Ecto neural progenitor cell (in vitro differentiated cells): Measurements from ENCODE around the gene PFKFB3.
"Not testable (repeated sequence)": the region's sequence is repeated elsewhere in the genome, so short reads cannot be mapped to it uniquely, and the experiment has no call there.

Source experiments
- DNase-seq: peaks from one replicate; pipeline ENCODE4 v3.0.0-alpha.2; 2018; ENCODE audit warnings: low spot score

PFKFB3 gene

DNA sequence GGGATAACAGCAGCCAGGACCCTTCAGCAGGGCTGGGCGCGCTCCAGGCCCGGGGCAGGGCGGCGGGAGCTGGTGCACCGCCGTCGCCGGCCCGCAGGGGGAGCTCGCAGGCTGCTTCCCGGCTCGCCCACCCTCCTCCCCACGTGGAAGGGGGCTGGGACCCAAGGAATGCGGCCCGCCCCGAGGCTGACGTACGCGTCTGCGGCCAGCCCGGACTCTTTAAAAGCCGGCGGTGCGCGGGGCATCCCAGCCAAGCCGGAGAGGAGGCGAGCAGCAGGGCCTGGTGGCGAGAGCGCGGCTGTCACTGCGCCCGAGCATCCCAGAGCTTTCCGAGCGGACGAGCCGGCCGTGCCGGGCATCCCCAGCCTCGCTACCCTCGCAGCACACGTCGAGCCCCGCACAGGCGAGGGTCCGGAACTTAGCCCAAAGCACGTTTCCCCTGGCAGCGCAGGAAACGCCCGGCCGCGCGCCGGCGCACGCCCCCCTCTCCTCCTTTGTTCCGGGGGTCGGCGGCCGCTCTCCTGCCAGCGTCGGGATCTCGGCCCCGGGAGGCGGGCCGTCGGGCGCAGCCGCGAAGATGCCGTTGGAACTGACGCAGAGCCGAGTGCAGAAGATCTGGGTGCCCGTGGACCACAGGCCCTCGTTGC lies at the start of gene PFKFB3:
TSS of gene PFKFB3 (plus strand) at position 249 of the 647 bp plus-strand sequence. CDS start at position 578, 329 bp downstream.
- peak; percentile 98 for DNase-seq

DNA sequence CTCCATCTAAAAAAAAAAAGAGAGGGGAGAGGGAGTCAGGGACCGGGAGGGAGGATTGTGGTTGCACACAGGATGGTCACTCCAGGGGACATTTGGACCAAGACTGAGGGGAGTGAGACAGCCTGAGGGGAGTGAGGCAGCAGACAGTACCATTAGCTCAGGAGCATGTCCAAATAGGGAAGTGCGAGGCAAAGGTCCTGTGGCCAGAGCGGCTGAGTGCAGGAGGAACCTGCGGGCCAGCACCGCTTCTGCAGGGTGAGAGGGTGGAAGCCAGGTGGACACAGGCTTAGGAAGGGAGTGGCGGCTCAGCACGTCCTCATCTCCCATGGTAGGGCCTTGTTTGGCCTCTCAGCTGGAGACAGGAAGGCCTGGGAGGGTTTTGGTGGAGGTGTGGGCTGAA lies 48.9 kb upstream of the PFKFB3 start:
- no peak for DNase-seq

DNA sequence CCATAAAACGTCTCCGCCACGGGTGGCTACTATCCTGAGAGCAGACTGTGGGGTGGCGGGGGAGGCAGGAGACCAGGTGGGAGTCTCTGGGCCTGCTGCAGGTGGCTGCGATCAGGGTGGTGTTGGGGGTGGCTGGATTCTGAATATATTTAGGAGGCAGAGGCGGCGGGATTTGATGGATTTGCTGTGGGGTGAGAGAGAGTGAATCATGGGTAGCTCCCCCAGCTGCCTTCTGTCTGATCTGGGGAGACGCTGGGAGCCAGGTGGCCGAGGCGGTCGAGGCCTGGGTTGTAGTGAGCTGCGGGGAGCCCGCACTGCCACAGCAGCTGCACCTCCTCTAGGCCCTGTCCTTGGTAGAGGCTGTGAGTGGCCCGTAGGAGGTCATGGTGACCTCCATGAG lies 48.2 kb upstream of the PFKFB3 start:
- no peak for DNase-seq

DNA sequence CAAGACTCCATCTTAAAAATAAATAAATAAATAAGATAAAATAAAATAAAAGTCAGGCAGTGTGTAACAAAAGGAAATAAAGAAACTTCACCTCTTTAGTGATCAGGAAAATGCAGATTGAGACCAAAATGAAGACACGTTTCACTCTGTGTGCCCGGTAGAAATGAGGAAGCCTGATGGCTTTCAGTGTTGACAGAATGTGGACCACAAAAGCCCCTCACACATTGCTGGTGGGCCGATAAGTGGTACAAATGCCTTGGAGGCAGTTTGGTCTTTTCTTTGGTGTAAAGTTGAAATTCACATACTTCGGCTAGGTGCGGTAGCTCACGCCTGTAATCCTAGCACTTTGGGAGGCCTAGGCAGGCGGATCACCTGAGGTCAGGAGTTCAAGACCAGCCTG lies 44.5 kb upstream of the PFKFB3 start:
- no peak for DNase-seq

DNA sequence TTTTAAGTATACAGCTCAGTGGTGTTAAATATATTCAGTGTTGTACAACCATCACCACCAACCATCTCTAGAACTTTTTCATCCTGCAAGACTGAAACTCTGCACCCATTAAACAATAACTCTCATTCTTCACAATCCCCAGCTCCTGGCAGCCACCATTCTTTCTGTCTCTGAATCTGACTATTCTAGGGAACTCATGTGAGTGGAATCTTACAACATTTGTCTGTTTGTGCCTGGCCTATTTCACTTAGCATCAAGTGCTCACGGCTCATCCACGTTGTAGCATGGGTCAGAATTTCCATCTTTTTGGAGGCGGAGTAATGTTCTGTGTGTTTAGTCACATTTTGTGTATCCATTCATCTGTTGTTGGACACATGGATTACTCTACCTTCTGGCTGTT lies 40.8 kb upstream of the PFKFB3 start:
- no peak for DNase-seq

DNA sequence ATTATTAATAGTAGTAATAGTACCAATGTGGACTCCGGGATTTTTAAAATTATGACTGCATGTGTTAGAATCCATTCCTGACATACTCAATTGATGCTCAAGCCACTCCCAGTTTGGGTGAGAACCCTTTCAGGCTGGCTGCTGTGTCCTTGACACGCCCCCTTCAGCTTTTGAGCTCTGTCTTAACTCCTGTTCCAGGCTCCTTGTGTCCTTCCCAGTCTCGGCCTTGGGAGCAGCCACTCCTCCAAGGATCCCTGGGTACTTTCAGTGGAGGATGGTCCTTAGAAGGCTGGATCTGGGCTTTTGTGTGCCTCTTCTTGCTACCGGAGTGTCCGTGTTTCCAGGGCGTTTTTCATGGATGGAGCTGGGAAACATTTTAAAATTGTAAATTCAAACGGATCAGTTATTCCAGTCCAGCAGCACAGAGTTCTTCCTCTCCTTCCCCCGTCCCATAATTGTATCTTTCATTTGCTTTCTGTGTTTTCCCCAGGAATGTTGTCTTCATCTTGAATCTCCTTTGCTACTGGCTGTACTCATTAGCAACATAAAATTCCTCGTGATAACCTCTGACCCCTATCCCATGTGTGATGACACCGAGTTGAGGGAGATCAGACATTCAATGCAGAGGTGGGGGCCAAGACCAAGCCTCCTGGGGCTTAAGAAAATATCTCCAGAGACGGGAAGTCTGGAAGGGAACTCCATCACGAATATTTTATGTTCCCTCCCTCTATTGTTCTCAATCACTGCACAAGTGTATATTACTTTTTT lies 40.0 kb upstream of the PFKFB3 start:
- DNase-seq: no peak

DNA sequence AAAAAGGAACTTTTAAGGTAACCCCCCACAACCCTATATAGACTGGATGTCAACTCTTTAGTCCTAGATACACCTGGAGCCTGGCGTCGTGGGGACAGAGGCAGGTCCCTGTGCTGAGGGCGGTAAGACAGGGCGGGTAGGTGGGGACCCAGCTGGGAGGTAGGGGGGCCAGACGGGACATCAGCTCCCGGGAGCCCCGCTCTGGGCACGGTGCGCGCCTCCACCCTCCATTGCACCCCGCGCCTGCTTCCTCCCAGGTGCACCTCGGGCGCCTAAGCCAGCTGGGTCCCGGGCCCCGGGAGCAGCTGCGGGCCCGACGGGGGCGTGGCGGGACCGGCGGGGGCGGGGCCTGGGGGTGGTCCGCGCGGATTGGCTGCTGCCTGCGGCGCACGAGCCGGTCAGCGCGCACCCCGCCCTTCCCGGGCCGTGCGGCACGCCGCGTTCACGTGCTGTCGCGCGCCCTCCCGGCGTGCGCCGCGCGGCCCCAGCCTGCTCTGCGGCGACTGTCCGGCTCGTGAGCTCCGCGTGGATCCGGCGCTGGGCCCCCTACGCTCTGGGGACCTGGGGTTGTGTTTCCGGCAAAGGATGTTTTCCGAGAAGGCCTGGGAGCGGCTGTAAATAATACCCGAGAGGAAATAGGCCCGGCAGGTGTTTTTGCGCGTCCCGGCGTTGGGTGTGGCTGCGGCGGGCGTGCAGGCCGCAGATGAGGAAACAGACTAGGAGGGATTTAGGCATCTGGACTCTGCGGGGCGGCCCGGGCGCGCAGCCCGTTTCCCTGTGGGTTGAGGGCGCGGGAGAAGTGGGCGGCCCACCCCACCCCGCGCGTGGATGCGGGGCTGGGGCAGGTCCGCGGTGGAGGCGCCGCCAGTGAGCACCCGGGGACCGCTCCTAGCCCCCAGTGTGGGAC lies 39.1 kb upstream of the PFKFB3 start:
- peak; percentile 80 for DNase-seq

DNA sequence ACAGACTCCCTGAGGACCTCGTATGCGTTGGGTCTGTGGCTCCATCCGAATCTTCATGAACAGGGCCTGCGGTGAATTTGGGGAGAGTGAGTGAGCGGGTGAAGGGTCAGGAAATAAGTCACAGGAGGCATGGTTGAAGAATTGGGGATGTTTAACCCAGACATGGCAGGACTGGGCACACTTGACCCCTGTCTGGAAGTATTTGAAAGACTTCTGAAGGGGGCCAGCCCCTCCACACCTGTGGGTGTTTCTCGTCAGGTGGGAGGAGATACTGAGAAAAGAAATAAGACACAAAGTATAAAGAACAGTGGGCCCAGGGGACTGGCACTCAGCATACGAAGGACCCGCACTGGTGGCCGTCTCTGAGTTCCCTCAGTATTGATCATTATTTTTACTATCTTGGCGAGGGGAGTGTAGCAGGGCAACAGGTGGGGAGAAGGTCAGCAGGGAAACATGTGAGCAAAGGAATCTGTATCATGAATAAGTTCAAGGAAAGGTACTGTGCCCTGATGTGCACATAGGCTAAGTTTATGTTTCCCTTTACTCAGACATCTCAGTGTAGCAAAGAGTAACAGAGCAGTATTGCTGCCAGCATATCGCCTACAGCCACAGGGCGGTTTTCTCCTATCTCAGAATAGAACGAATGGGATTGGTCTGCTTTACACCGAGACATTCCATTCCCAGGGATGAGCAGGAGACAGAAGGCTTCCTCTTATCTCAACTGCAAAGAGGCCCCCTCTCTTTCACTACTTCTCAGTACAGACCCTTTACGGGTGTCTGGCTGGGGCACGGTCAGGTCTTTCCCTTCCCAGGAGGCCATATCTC lies 38.2 kb upstream of the PFKFB3 start:
- no peak for DNase-seq

DNA sequence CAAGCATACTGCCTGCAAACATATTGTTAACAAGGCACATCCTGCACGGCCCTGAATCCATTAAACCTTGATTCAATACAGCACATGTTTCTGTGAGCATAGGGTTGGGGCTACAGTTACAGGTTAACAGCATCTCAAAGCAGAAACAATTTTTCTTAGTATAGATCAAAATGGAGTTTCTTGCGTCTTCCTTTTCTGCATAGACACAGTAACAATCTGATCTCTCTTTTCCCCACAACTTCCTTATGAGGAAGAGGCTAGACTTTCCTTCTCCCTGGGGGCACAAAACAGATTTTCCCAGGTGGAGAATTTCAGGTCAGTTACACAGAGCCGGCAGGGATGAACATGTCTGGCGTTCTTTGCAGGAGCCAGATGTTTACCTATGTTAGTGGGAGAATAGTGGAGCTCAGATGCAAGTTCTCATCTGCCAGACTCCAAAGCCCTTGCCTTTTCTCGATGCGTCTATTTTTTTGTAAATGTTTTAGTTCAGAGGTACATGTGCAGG lies 37.5 kb upstream of the PFKFB3 start:
- DNase-seq: no peak

DNA sequence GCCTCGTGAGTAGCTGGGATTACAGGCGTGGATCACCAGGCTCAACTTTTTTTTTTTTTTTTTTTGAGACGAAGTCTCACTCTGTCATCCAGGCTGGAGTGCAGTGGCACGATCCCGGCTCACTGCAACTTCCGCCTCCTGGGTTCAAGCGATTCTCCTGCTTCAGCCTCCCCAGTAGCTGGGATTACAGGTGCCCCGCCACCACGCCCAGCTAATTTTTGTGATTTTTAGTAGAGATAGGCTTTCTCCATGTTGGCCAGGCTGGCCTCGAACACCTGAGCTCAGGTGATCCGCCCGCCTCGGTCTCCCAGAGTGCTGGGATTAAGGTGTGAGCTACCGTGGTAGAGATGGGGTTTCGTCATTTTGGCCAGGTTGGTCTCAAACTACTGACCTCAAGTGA lies 36.8 kb upstream of the PFKFB3 start:
- DNase-seq: not testable (repeated sequence)

DNA sequence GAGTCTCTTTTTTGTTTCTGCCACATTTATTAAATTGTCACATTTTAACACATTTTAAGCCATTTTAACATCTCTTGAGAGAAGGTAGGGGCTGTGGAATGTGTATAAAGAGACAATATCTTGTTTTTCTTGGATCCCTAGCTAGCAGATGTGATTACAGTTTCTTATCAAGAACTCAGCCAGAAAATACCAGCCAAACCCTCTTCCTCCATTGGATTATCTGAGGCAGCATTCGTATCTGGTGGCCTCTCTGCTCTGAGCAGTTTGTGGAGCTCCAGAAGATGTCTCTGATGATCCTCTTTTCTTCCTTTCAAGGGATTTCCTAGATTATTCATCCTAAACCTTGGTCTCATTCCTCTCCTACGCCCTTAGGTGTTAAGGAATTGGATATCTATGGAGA lies 35.3 kb upstream of the PFKFB3 start:
- no peak for DNase-seq

DNA sequence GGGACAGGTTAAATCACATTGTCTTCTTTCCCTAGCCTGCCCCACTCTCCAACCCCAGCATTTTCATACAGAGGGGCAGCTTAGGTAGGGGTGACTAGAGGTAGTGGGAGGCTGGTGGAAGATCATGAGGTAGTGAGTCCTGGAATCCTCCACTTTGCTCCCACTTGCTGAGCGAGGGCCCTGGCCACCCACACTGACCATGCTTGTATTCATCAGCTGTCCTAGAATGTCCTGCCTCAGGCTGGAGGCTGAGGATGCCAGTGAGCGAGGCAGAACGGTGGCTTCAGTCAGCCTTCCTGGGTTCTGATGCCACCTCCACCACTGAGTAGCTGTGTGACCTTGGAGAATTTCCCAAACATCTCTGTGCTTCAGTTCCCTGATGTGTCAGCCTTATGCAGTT lies 34.6 kb upstream of the PFKFB3 start:
- DNase-seq: no peak

DNA sequence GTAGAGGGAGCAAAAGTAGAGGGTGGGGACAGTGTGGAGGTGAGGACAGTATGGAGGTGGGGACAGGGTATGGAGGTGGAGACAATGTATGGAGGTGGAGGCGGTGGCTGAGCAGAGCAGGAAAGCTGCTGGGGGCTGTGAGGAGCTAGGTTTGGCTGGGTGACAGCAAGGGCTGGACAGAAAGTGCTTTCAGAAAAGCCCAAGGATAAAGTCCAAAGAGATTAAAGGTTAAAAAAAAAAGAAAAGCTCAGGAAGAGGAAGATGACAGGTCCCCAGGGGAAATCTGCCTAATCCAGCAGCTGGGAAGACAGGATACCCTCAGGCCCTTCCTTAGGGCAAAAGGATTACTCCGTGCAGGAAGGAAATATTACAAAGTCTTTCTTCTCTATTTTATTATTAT lies 32.1 kb upstream of the PFKFB3 start:
- no peak for DNase-seq

DNA sequence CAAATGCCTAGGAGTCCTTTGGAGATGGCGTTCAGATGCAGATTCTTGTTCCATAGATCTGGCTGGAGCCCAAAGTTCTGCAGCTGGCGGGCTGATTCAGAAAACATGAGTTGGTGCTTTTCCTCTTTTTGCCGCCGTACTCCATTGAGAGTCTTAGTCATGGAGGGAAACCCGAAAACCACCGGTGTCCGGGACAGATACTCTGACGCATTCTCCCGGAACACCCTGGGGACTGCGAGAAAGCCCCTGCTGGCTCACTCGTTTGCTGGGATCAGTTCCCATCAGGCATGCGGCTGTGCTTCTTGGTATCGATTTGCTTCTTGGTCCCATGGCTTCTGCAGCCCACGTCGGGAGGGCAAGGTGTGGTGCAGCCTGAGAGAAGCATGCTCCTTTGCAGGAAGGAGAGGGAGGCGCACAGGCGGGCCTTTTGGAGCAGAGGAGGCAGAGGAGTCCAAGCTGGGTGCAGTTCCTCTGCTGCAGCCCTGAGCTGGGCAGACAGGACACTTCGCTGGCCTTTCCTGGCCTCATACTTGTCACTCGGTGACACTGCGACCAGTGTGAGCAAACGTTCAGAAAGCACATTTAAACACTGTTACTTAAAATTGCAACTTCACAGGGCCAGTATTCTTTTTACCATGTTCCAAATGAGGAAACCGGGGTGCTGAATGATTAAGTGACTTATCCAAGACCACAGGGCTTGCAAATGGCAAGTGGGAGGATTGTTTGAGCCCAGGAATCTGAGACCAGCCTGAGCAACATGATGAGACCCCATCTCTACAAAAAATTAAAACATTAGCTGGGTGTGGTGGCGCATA lies 30.6 kb upstream of the PFKFB3 start:
- DNase-seq: no peak

DNA sequence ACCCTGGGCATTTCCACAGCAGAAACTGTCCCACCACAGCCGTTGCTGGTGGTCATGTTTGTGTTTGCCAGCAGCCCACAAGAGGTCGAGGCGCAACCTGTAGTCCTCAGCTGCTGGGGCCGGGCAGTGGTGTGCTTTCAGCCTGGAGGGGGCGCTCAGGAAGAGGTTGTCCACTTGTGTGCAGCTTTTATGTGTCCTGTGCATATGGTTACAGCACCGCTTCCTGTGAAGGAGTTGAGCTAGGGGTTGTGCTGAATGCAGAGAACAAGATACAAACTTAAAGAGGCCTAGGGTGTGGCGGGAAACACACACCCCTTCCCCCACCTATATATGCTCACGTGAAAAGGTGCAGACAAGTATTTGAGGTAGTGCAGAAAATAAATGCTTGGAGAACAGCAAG lies 29.5 kb upstream of the PFKFB3 start:
- DNase-seq: no peak

DNA sequence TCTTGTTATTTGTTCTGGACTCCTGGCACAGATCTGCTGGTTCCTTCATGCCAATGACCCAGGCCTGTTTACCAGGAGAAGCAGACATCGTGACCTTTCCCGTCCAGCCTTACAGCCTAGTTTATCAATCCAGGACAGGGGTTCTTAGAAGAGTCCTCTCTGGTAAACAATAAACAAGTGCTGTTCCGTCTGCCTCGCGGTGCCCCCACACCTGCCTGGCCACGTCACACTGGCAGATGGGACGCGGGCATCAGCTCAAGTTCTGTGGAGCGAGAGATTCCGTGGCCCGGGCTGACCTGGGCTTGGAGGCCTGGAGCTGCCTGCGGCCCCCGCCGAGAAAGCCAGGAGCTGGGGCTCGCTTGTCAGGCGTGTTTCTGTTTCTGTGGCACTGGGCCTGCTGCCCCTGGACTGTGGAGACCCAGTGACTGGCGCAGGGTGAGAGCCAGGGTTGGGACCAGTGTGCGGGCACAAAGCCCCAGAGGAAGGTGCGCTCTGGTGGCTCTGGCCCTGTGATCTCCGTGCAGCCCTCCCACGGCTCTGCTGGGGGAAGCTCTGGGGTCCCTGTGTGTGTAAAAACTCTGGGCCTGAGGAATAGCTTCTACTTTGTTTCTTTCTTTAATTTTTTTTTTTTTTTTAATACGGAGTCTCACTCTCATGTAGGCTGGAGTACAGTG lies 28.4 kb upstream of the PFKFB3 start:
- DNase-seq: no peak

DNA sequence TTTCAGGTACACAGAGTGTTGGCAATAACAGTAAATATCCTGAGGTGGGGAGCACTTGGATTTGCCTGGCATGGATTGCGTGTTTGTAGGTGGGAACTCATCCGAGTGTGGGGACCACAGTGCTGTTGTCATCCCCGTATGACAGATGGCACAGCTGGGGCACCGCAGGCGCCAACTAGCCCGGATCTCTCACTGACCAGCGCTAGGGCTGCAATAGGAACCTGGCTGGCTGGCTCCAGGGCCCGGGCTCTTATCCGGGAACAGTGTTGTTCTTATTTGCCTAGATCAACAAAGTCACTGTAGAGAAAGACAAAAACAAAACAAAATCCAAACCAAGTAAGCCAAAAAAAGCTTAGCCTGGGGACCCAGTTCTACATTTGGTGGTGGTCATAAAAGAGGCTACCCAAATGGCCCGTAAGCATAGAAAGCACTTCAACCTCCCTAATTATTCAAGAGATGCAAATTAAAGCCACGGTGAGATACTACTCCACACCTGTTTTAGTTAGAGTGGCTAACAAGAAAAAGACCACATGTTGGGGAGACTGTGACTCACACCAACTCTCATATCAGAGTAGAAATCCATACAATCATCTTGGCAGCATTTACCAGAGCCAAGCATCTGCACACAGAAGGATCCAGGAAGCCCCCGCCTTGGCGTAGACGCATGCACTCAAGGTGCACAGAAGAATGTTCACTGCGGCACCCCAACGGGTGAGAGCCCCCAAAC lies 27.2 kb upstream of the PFKFB3 start:
- no peak for DNase-seq

DNA sequence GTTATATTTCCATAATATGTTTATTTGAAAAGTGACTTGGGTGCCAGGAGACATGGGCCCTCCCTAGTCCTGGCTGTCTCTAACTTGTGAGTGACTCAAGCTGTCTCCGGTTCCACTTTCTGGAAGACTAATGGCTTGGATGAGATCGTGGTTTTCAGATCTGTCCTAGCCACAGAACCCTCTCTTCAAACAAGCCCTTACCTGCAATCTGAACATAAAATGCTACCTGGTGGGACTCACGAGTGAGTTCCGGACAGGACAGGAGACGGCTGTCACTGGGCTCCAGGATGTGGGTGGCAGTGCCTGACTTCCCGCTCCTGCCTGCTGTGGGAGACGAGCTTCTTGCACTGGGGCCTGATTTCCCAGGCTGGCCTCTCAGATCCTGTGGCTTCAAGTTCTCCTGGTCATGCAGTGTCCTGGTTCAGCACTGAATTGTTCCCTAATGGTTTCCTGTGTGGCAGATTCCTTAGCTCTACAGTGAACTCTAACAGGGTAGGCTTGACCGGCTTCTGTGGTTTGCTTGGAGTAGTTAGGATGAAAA lies 26.0 kb upstream of the PFKFB3 start:
- no peak for DNase-seq

DNA sequence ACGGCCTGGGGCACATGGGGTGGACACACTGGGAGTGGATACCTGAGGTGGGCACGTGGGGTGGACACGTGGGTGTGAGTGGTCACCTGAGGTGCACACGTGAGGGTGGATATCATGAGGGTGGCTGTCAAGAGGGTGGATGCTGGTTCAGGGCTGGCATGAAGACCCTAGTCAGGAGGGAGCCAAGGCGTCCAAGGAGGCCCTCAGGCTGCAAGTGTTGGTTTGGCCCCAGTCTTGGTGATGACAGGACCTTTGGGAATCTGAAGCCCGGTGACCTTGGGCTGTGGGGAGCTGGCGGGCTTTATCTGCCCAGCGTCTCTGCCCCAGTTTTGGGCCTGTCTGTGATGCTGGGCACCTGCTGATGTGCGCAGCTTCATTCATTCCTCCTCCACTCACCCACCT lies 24.9 kb upstream of the PFKFB3 start:
- no peak for DNase-seq
